ENCODE measurements around the gene KLHL11. TPM values are rescaled to one million over a fixed set of nuclear protein-coding genes. Genes with fewer than 3 reads are reported as not detected.
"Not testable (repeated sequence)": the region's sequence is repeated elsewhere in the genome, so short reads cannot be mapped to it uniquely, and the experiment has no call there.

The KLHL11 gene
- total and polyA plus RNA-seq, 2 donors = 0.98 to 11.4 TPM

DNA sequence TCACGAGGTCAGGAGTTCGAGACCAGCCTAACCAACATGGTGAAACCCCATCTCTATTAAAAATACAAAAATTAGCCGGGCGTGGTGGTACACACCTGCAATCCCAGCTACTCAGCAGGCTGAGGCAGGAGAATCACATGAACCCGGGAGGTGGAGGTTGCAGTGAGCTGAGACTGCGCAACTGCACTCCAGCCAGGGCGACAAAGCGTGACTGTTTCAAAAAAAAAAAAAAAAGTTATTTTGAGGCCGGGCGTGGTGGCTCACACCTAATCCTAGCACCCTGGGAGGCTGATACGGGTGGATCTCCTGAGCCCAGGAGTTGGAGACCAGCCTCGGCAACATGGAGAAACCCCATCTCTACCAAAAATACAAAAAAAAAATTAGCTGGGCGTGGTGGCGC, 13.8 kb downstream of the KLHL11 start:
- WGBS = 98% methylated on average over 14 of the region's 14 CpGs

GRCh38 chr17:41849251-41849990, 15.8 kb downstream of the KLHL11 start:
- H3K4me3 ChIP-seq (ENCODE audit: low read length in 2 of 2) = no peak overlapping the region
- no peak overlapping the region for H3K27ac ChIP-seq (ENCODE audit: low read depth in 1 of 2, low read length in 1 of 2)
- H3K27me3 ChIP-seq (ENCODE audit: control insufficient read depth in 2 of 2, insufficient read depth in 1 of 2, low read length in 1 of 2) = no peaks in the 10 kb centered on the region
- 94% methylated on average over 4 of the region's 4 CpGs for WGBS
- no peak for DNase-seq (ENCODE audit: low read depth in 6 of 9, low spot score in 9 of 9)
- H3K36me3 ChIP-seq (ENCODE audit: control insufficient read depth in 2 of 2, insufficient read depth in 2 of 2, low read length in 1 of 2) = peaks cover 14 to 24% of the 10 kb centered on the region in 2 donors
- no peaks in the 10 kb centered on the region for H3K4me1 ChIP-seq (ENCODE audit: control insufficient read depth in 2 of 2, insufficient read depth in 2 of 2, low read length in 2 of 2)
- no peaks in the 10 kb centered on the region for H3K9me3 ChIP-seq (ENCODE audit: control insufficient read depth in 2 of 2, insufficient read depth in 1 of 2, low read length in 1 of 2)

More for the DNA sequence above, 13.8 kb downstream of the KLHL11 start:
- H3K4me1 ChIP-seq (ENCODE audit: control insufficient read depth in 2 of 2, insufficient read depth in 2 of 2, low read length in 2 of 2); H3K9me3 ChIP-seq (ENCODE audit: control insufficient read depth in 2 of 2, insufficient read depth in 1 of 2, low read length in 1 of 2); H3K27me3 ChIP-seq (ENCODE audit: control insufficient read depth in 2 of 2, insufficient read depth in 1 of 2, low read length in 1 of 2); DNase-seq (ENCODE audit: low read depth in 6 of 9, low spot score in 9 of 9); H3K4me3 ChIP-seq (ENCODE audit: low read length in 2 of 2); H3K27ac ChIP-seq (ENCODE audit: low read depth in 1 of 2, low read length in 1 of 2): not testable (repeated sequence)
- peaks cover 20 to 32% of the 10 kb centered on the region in 2 donors for H3K36me3 ChIP-seq (ENCODE audit: control insufficient read depth in 2 of 2, insufficient read depth in 2 of 2, low read length in 1 of 2)

GRCh38 chr17:41848788-41849187, 16.4 kb downstream of the KLHL11 start:
- H3K27ac ChIP-seq (ENCODE audit: low read depth in 1 of 2, low read length in 1 of 2) = peak overlapping the region in 1 of 2 donors; percentile 40
- peaks cover 8 to 18% of the 10 kb centered on the region in 2 donors for H3K36me3 ChIP-seq (ENCODE audit: control insufficient read depth in 2 of 2, insufficient read depth in 2 of 2, low read length in 1 of 2)
- no peak for DNase-seq (ENCODE audit: low read depth in 6 of 9, low spot score in 9 of 9)
- H3K9me3 ChIP-seq (ENCODE audit: control insufficient read depth in 2 of 2, insufficient read depth in 1 of 2, low read length in 1 of 2) = no peaks in the 10 kb centered on the region
- no peaks in the 10 kb centered on the region for H3K27me3 ChIP-seq (ENCODE audit: control insufficient read depth in 2 of 2, insufficient read depth in 1 of 2, low read length in 1 of 2)
- no peaks in the 10 kb centered on the region for H3K4me1 ChIP-seq (ENCODE audit: control insufficient read depth in 2 of 2, insufficient read depth in 2 of 2, low read length in 2 of 2)
- WGBS = 96% methylated on average over 4 of the region's 4 CpGs
- H3K4me3 ChIP-seq (ENCODE audit: low read length in 2 of 2) = no peak overlapping the region

DNA sequence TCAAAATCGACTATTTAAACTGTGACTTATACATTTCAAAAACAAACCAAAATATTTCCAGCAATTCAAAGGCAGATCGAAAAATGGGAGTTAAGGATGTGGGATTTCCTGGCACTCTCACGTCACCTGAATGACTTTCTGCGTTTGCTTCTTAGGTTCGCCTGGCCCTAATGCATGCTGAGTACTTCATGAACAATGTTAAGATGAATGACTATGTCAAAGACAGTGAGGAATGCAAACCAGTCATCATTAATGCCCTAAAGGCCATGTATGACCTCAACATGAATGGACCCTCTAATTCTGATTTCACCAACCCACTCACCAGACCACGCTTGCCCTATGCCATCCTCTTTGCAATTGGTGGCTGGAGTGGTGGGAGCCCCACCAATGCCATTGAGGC, 20.3 kb downstream of the KLHL11 start:
- peaks cover 3 to 4% of the 10 kb centered on the region in 2 donors for H3K36me3 ChIP-seq (ENCODE audit: control insufficient read depth in 2 of 2, insufficient read depth in 2 of 2, low read length in 1 of 2)
- no peaks in the 10 kb centered on the region for H3K4me1 ChIP-seq (ENCODE audit: control insufficient read depth in 2 of 2, insufficient read depth in 2 of 2, low read length in 2 of 2)
- 98% methylated on average over 6 of the region's 6 CpGs for whole genome bisulfite sequencing
- no peak overlapping the region for H3K27ac ChIP-seq (ENCODE audit: low read depth in 1 of 2, low read length in 1 of 2)
- no peak overlapping the region for H3K4me3 ChIP-seq (ENCODE audit: low read length in 2 of 2)
- H3K27me3 ChIP-seq (ENCODE audit: control insufficient read depth in 2 of 2, insufficient read depth in 1 of 2, low read length in 1 of 2) = no peaks in the 10 kb centered on the region
- no peaks in the 10 kb centered on the region for H3K9me3 ChIP-seq (ENCODE audit: control insufficient read depth in 2 of 2, insufficient read depth in 1 of 2, low read length in 1 of 2)
- no peak for DNase-seq (ENCODE audit: low read depth in 6 of 9, low spot score in 9 of 9)

DNA sequence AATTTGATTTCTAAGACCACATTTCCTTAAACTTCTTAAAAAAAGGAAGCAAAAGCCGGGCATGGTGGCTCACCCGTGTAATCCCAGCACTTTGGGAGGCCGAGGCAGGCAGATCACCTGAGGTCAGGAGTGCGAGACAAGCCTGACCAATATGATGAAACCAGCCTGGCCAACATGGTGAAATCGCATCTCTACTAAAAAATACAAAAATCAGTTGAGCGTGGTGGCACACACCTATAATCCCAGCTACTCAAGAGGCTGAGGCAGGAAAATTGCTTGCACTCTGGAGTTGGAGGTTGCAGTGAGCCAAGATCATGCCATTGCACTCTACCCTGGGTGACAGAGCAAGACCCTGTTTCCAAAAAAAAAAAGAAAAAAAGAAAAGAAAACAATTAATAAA, 24.4 kb downstream of the KLHL11 start:
- H3K4me3 ChIP-seq (ENCODE audit: low read length in 2 of 2); H3K27ac ChIP-seq (ENCODE audit: low read depth in 1 of 2, low read length in 1 of 2); DNase-seq (ENCODE audit: low read depth in 6 of 9, low spot score in 9 of 9); H3K9me3 ChIP-seq (ENCODE audit: control insufficient read depth in 2 of 2, insufficient read depth in 1 of 2, low read length in 1 of 2); H3K4me1 ChIP-seq (ENCODE audit: control insufficient read depth in 2 of 2, insufficient read depth in 2 of 2, low read length in 2 of 2); H3K36me3 ChIP-seq (ENCODE audit: control insufficient read depth in 2 of 2, insufficient read depth in 2 of 2, low read length in 1 of 2): not testable (repeated sequence)
- WGBS = 94% methylated on average over 6 of the region's 6 CpGs
- peaks cover 0 to 19% of the 10 kb centered on the region in 2 donors for H3K27me3 ChIP-seq (ENCODE audit: control insufficient read depth in 2 of 2, insufficient read depth in 1 of 2, low read length in 1 of 2)

- H3K27ac ChIP-seq (ENCODE audit: low read depth in 1 of 2, low read length in 1 of 2); H3K9me3 ChIP-seq (ENCODE audit: control insufficient read depth in 2 of 2, insufficient read depth in 1 of 2, low read length in 1 of 2); H3K4me3 ChIP-seq (ENCODE audit: low read length in 2 of 2); DNase-seq (ENCODE audit: low read depth in 6 of 9, low spot score in 9 of 9); H3K36me3 ChIP-seq (ENCODE audit: control insufficient read depth in 2 of 2, insufficient read depth in 2 of 2, low read length in 1 of 2): not testable (repeated sequence)
- peaks cover 3 to 11% of the 10 kb centered on the region in 2 donors for H3K4me1 ChIP-seq (ENCODE audit: control insufficient read depth in 2 of 2, insufficient read depth in 2 of 2, low read length in 2 of 2)
- 97% methylated on average over 2 of the region's 2 CpGs for WGBS
- peaks cover 0 to 26% of the 10 kb centered on the region in 2 donors for H3K27me3 ChIP-seq (ENCODE audit: control insufficient read depth in 2 of 2, insufficient read depth in 1 of 2, low read length in 1 of 2)
These were observed 25.8 kb downstream of the KLHL11 start for GRCh38 chr17:41839448-41839847.

GRCh38 chr17:41837761-41838538, 27.3 kb downstream of the KLHL11 start, which contains the start of gene KLHL10:
Gene KLHL10 (plus strand): TSS chr17:41837825. CDS start chr17:41837933, 108 bp downstream.
- 98% methylated on average over 15 of the region's 15 CpGs for WGBS

DNA sequence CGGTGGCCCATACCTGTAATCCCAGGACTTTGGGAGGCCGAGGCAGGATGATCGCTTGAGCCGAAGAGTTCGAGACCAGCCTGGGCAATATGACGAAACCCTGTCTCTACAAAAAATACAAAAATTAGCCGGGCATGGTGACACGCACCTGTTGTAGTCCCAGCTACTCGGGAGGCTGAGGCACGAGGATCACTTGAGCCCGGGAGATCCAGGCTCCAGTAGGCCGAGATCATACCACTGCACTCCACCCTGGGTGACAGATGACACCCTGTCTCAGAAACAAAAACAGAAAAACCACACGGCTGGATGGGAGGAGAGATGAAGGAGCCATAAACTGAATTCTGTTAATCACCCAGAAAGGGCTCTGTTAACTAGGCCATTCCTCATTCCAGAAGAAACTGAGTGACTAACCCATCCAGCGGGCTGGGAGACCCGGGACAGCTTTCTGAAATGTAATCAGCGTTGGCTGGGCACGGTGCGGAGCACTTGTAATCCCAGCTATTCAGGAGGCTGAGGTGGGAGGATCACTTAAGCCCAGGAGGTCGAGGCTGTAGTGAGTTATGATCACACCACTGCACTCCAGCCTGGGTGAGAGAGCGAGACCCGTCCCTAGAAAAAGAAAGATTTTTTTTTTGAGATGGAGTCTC, 28.6 kb downstream of the KLHL11 start:
- no peaks in the 10 kb centered on the region for H3K36me3 ChIP-seq (ENCODE audit: control insufficient read depth in 2 of 2, insufficient read depth in 2 of 2, low read length in 1 of 2)
- no peak for DNase-seq (ENCODE audit: low read depth in 6 of 9, low spot score in 9 of 9)
- H3K4me3 ChIP-seq (ENCODE audit: low read length in 2 of 2) = peak overlapping the region; percentile 54 to 67
- H3K4me1 ChIP-seq (ENCODE audit: control insufficient read depth in 2 of 2, insufficient read depth in 2 of 2, low read length in 2 of 2) = peaks cover 3 to 11% of the 10 kb centered on the region in 2 donors
- no peak overlapping the region for H3K27ac ChIP-seq (ENCODE audit: low read depth in 1 of 2, low read length in 1 of 2)
- WGBS = 64% methylated on average over 21 of the region's 21 CpGs
- peaks cover 0 to 26% of the 10 kb centered on the region in 2 donors for H3K27me3 ChIP-seq (ENCODE audit: control insufficient read depth in 2 of 2, insufficient read depth in 1 of 2, low read length in 1 of 2)
- no peaks in the 10 kb centered on the region for H3K9me3 ChIP-seq (ENCODE audit: control insufficient read depth in 2 of 2, insufficient read depth in 1 of 2, low read length in 1 of 2)

More at GRCh38 chr17:41837761-41838538, 27.3 kb downstream of the KLHL11 start, which contains the start of gene KLHL10:
- Histone ChIP-seq H3K4me3 (ENCODE audit: low read length in 2 of 2) (no peak within 1 kb of the TSS), H3K9me3 (ENCODE audit: control insufficient read depth in 2 of 2, insufficient read depth in 1 of 2, low read length in 1 of 2) (no peaks in the 10 kb centered on the region), H3K36me3 (ENCODE audit: control insufficient read depth in 2 of 2, insufficient read depth in 2 of 2, low read length in 1 of 2) (no peaks in the 10 kb centered on the region), H3K27me3 (ENCODE audit: control insufficient read depth in 2 of 2, insufficient read depth in 1 of 2, low read length in 1 of 2) (peaks cover 0 to 26% of the 10 kb centered on the region in 2 donors), H3K27ac (ENCODE audit: low read depth in 1 of 2, low read length in 1 of 2) (no peak within 1 kb of the TSS), H3K4me1 (ENCODE audit: control insufficient read depth in 2 of 2, insufficient read depth in 2 of 2, low read length in 2 of 2) (peaks cover 3 to 11% of the 10 kb centered on the region in 2 donors)
- DNase-seq (ENCODE audit: low read depth in 6 of 9, low spot score in 9 of 9) = no peak

Measured in thymus (tissue), 11 donors.